CD8-positive, alpha-beta memory T cell (primary cell): ENCODE results near the gene CCDC85C. TPM values are rescaled to one million over a fixed set of nuclear protein-coding genes. Genes with fewer than 3 reads are reported as not detected.

Source experiments
- CTCF ChIA-PET: fragments of 350-600 bp; sonication (Branson Sonifier 250); formaldehyde crosslinking; loops from one replicate; lab custom pipeline; 2021; ENCODE audit warnings: antibody characterized with exemption; lab: Charles Lee
- POLR2A ChIA-PET: fragments of 350-600 bp; sonication (Branson Sonifier 250); formaldehyde crosslinking; loops from one replicate; lab custom pipeline; 2021; ENCODE audit warnings: antibody characterized with exemption; lab: Charles Lee
- DNase-seq, 5 donors: peaks; one replicate each; pipeline versions ENCODE4 v3.0.0 to v3.0.0-alpha.2; 2020 to 2022; ENCODE audit warnings: mixed read lengths in 1 of 5
- H3K27ac ChIP-seq: one replicate; pipeline ENCODE4 v1.7.0; 2013; ENCODE audit warnings: low read depth, mild to moderate bottlenecking, low read length, moderate library complexity
- H3K27me3 ChIP-seq: 2 replicates; pipeline ENCODE4 v1.7.0; 2013; ENCODE audit warnings: low read length, mild to moderate bottlenecking; ENCODE audit not compliant: insufficient read depth, poor library complexity, severe bottlenecking
- H3K36me3 ChIP-seq: 2 replicates; pipeline ENCODE4 v1.7.0; 2013; ENCODE audit warnings: mild to moderate bottlenecking, low read length, moderate library complexity; ENCODE audit not compliant: insufficient read depth
- H3K4me1 ChIP-seq: 2 replicates; pipeline ENCODE4 v1.7.0; 2013; ENCODE audit warnings: mild to moderate bottlenecking, low read length, moderate library complexity; ENCODE audit not compliant: insufficient read depth
- H3K4me3 ChIP-seq: 2 replicates; pipeline ENCODE4 v1.7.0; 2013; ENCODE audit warnings: mild to moderate bottlenecking, low read length
- H3K9me3 ChIP-seq: 2 replicates; pipeline ENCODE4 v1.7.0; 2013; ENCODE audit warnings: mild to moderate bottlenecking, low read length
- H3K27ac Mint-ChIP-seq, 8 donors: one replicate each; pipeline ENCODE4 v1.8.0; 2020 to 2021; ENCODE audit warnings: mixed read lengths in 8 of 8, mild to moderate bottlenecking in 6 of 8, inconsistent platforms in 3 of 8, moderate library complexity in 3 of 8
- H3K27me3 Mint-ChIP-seq, 2 donors: one replicate each; pipeline ENCODE4 v1.8.0; 2020 to 2021; ENCODE audit warnings: mixed read lengths in 2 of 2, mild to moderate bottlenecking in 1 of 2, moderate library complexity in 1 of 2
- H3K36me3 Mint-ChIP-seq, 3 donors: one replicate each; pipeline ENCODE4 v1.8.0; 2020 to 2021; ENCODE audit warnings: mixed read lengths in 3 of 3, inconsistent platforms in 1 of 3, mild to moderate bottlenecking in 1 of 3
- H3K4me1 Mint-ChIP-seq, 3 donors: one replicate each; pipeline ENCODE4 v1.8.0; 2020 to 2021; ENCODE audit warnings: mixed read lengths in 3 of 3, inconsistent platforms in 1 of 3, mild to moderate bottlenecking in 1 of 3
- H3K4me3 Mint-ChIP-seq, 7 donors: one replicate each; pipeline ENCODE4 v1.8.0; 2020 to 2021; ENCODE audit warnings: mixed read lengths in 7 of 7, mild to moderate bottlenecking in 6 of 7, moderate library complexity in 4 of 7, inconsistent platforms in 2 of 7
- H3K9me3 Mint-ChIP-seq, 5 donors: one replicate each; pipeline ENCODE4 v1.8.0; 2020 to 2022; ENCODE audit warnings: mixed read lengths in 5 of 5, mild to moderate bottlenecking in 3 of 5, moderate library complexity in 2 of 5, inconsistent platforms in 1 of 5
- polyA plus RNA-seq: library from polyadenylated mRNA; unstranded; fragments of 300-500 nt; fragmentation: Illumina TruSeq; gene quantifications from one replicate; pipeline ENCODE4 v1.2.3, GENCODE V29; 2021
- total RNA-seq, 2 experiments: library from RNA; stranded (reverse); gene quantifications; one replicate each; pipeline ENCODE4 v1.2.3, GENCODE V29; 2021

Gene CCDC85C
- total and polyA plus RNA-seq, 3 experiments from 2014 or later = 1.2 to 5.3 (median 4.2) TPM

- peak overlapping the region in 1 of 7 donors; percentile 41 for H3K4me3 Mint-ChIP-seq
- peaks cover 64 to 84% (median 77%) of the 10 kb centered on the region in 3 donors for H3K4me1 Mint-ChIP-seq
Measured at GRCh38 chr14:99484106-99484505, 119.9 kb downstream of the CCDC85C start.

DNA sequence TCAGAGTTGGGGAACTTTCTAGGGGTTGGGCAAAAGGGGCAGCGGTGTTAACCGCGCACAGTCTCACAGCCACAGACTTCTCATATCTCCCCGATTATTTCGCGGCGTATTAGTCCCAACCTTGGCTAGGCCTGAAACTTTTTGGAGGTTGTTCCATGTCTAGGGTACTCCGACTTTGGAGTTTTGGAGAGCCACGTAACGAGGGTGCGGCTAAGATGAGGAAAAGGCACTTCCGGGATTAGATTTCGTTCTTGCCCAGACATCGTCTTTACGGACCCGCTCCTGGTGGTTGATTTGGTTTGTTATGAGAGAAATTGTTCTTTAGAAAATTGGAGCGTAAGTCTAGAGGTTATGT, 122.3 kb downstream of the CCDC85C start:
- H3K27ac Mint-ChIP-seq = peak overlapping the region; percentile 95 to 99 (median 98)
- Histone ChIP-seq H3K27ac (peak overlapping the region; percentile 97), H3K4me3 (peak overlapping the region; percentile 91), H3K36me3 (no peaks in the 10 kb centered on the region), H3K4me1 (peaks cover 45% of the 10 kb centered on the region), H3K9me3 (no peaks in the 10 kb centered on the region), H3K27me3 (no peaks in the 10 kb centered on the region)
- CTCF ChIA-PET = interaction anchor here (0.8 kb wide), 1 partner anchor 66 kb away, joined by 3 read pairs; no protein-coding TSS in a partner anchor
- H3K36me3 Mint-ChIP-seq = peaks cover 0 to 14% (median 2%) of the 10 kb centered on the region in 3 donors
- peak in 1 of 5 donors; percentile 26 for DNase-seq
- H3K9me3 Mint-ChIP-seq = no peaks in the 10 kb centered on the region
- peaks cover 0 to 4% of the 10 kb centered on the region in 2 donors for H3K27me3 Mint-ChIP-seq
- peak overlapping the region; percentile 97 to 100 (median 98) for H3K4me3 Mint-ChIP-seq
- POLR2A ChIA-PET = interaction anchor here (0.9 to 1.6 kb wide), 4 partner anchors 8 to 202 kb away, joined by 3 to 18 read pairs (median 8); partner anchors contain the start of genes CCDC85C and CYP46A1
- H3K4me1 Mint-ChIP-seq = peaks cover 62 to 80% (median 75%) of the 10 kb centered on the region in 3 donors

More at GRCh38 chr14:99484106-99484505, 119.9 kb downstream of the CCDC85C start:
- H3K4me3 ChIP-seq = no peak overlapping the region
- peak overlapping the region in 2 of 8 donors; percentile 27 to 97 for H3K27ac Mint-ChIP-seq
- no peaks in the 10 kb centered on the region for H3K9me3 Mint-ChIP-seq
- peaks cover 0 to 15% (median 0%) of the 10 kb centered on the region in 3 donors for H3K36me3 Mint-ChIP-seq
- POLR2A ChIA-PET = no interaction called here
- CTCF ChIA-PET = interaction anchor here (1.4 kb wide), 1 partner anchor 69 kb away, joined by 3 read pairs; no protein-coding TSS in a partner anchor
- no peaks in the 10 kb centered on the region for H3K36me3 ChIP-seq
- no peaks in the 10 kb centered on the region for H3K9me3 ChIP-seq
- peaks cover 48% of the 10 kb centered on the region for H3K4me1 ChIP-seq
- H3K27me3 ChIP-seq = no peaks in the 10 kb centered on the region
- no peak for DNase-seq
- H3K27me3 Mint-ChIP-seq = peaks cover 0 to 4% of the 10 kb centered on the region in 2 donors
- no peak overlapping the region for H3K27ac ChIP-seq

DNA sequence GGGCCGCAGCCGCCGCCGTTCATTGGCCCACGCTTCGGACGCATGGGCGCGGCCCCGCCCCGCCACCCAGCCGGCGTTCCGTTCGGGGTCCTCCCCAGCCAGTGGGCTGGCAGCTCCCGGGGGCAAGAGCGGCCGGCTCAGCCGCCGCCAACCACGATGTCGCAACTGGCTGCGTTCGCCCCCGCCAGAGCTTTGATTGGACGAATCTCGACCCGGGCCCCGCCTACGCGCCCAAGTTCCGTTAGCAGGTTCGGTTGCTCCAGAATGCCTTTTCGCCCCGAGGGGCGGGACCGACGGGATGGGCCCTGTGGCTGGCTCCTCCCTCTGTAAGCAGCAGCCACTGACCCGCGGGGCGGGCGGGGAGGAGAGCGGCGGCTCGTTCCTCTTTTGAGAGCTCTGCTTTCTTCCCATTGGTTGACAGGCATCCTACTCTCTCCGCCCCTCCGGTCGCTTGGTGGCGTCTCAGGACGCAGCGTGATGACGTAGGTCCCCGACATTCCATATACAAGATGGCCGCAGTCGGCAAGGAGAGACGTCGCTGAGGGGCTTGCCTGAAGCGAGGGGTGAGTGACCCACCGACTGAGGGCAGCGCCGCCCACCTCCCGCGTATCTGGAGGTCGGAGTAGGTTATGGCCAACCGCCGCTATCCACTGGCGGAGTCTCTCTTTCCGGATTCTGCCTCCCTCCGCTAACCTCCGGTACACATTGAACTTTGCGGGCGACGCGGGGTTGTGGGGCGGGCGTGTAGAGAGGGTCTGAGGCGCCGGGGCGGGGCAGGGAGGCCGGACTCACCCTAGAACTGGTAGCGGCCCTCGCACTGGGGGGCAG, 122.9 kb downstream of the CCDC85C start, which contains the start of gene CCNK:
Gene CCNK, plus strand, starts transcription at position 493 of the 828 bp plus-strand sequence. CDS start 11,269 bp downstream, outside the sequence.
- DNase-seq = peak; percentile 100
- peaks cover 41% of the 10 kb centered on the region for H3K4me1 ChIP-seq
- peaks cover 58 to 80% (median 70%) of the 10 kb centered on the region in 3 donors for H3K4me1 Mint-ChIP-seq
- H3K36me3 ChIP-seq = no peaks in the 10 kb centered on the region
- peak within 1 kb of the TSS; percentile 97 to 100 (median 98) for H3K4me3 Mint-ChIP-seq
- ChIA-PET CTCF (interaction anchor here (0.8 to 1.0 kb wide), 2 partner anchors 65 to 123 kb away, joined by 3 to 4 read pairs; partner anchors contain the start of gene CCDC85C), POLR2A (interaction anchor here (0.9 to 1.6 kb wide), 7 partner anchors 9 to 587 kb away, joined by 3 to 18 read pairs (median 6); partner anchors contain the start of genes CCDC85C and CYP46A1)
- H3K27ac ChIP-seq = peak within 1 kb of the TSS; percentile 97
- H3K4me3 ChIP-seq = peak within 1 kb of the TSS; percentile 91
- no peaks in the 10 kb centered on the region for H3K9me3 Mint-ChIP-seq
- H3K36me3 Mint-ChIP-seq = peaks cover 0 to 14% (median 2%) of the 10 kb centered on the region in 3 donors
- peaks cover 0 to 4% of the 10 kb centered on the region in 2 donors for H3K27me3 Mint-ChIP-seq
- no peaks in the 10 kb centered on the region for H3K9me3 ChIP-seq
- no peaks in the 10 kb centered on the region for H3K27me3 ChIP-seq
- H3K27ac Mint-ChIP-seq = peak within 1 kb of the TSS; percentile 95 to 99 (median 98)

DNA sequence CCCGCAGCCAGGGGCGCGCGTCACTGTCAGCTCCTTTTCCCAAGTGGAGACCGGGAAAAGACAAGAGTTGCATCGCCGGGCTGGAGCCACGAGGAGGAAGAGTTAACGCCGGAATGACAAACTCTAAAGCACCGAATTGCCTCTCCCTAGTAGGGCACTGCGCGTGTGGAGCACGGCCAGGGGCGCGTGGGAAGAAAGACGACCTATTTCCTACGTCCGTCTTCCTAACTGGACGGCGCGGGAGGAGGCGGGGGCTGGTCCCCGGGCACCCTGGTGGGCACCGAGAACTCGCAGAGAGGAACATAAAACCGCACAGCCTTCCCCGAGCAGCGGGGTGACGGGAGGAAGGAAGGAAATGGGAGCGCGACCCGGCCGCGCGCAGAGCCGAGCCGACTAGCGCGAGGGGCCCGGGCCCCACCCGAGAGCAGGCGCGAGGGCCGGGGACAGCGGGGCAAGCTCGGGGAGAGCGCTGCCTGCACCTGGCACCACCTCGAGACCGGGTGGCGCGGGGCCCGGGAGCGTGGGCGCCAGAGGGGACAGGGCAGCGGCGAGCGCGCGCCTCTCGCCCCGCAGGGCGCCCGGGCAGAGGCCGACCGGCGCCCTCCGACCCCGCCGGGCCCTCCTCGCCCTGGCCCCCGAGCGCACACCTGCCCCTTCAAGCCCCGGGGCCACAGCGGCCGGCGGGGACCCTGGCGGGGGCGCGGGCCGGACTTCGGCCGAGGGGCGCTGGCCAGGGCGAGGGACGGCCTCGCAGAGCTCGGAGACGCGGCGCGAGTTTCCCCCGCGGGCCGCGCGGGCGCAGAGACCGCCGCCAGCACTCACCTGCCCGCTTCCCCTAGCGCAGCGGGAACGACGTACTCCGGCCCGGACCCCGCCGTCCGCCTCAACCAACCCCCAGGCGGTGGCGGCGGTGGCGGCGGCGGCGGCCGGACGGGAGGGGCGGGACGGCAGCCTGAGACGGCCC, 123.8 kb downstream of the CCDC85C start, which contains the start of gene SETD3:
Gene SETD3, minus strand, starts transcription at position 954 of the 964 bp plus-strand sequence. CDS start 15,054 bp downstream, outside the sequence.
- Histone ChIP-seq H3K4me1 (peaks cover 39% of the 10 kb centered on the region), H3K4me3 (peak within 1 kb of the TSS; percentile 91), H3K36me3 (no peaks in the 10 kb centered on the region), H3K27ac (peak within 1 kb of the TSS; percentile 97), H3K9me3 (no peaks in the 10 kb centered on the region), H3K27me3 (no peaks in the 10 kb centered on the region)
- Mint-ChIP-seq H3K9me3 (no peaks in the 10 kb centered on the region), H3K36me3 (peaks cover 0 to 14% (median 2%) of the 10 kb centered on the region in 3 donors), H3K27me3 (peaks cover 0 to 4% of the 10 kb centered on the region in 2 donors), H3K4me1 (peaks cover 56 to 82% (median 70%) of the 10 kb centered on the region in 3 donors), H3K4me3 (peak within 1 kb of the TSS; percentile 97 to 100 (median 98)), H3K27ac (peak within 1 kb of the TSS; percentile 95 to 99 (median 98))
- POLR2A ChIA-PET = interaction anchor here (0.9 to 1.6 kb wide), 6 partner anchors 15 to 588 kb away, joined by 3 to 18 read pairs (median 6); partner anchors contain the start of genes CCDC85C and CYP46A1
- CTCF ChIA-PET = interaction anchor here (1.0 kb wide), 1 partner anchor 123 kb away, joined by 4 read pairs; the partner anchor contains the start of gene CCDC85C
- DNase-seq = peak; percentile 16 to 57 (median 31)

GRCh38 chr14:99479160-99479905, 124.7 kb downstream of the CCDC85C start:
- Mint-ChIP-seq H3K27ac (peak overlapping the region; percentile 5 to 93 (median 84)), H3K4me3 (peak overlapping the region; percentile 89 to 98 (median 94)), H3K27me3 (peaks cover 0 to 4% of the 10 kb centered on the region in 2 donors), H3K9me3 (no peaks in the 10 kb centered on the region), H3K4me1 (peaks cover 51 to 76% (median 64%) of the 10 kb centered on the region in 3 donors), H3K36me3 (peaks cover 0 to 14% (median 2%) of the 10 kb centered on the region in 3 donors)
- Histone ChIP-seq H3K9me3 (no peaks in the 10 kb centered on the region), H3K4me3 (peak overlapping the region; percentile 66), H3K27ac (peak overlapping the region; percentile 38), H3K4me1 (peaks cover 38% of the 10 kb centered on the region), H3K27me3 (no peaks in the 10 kb centered on the region), H3K36me3 (no peaks in the 10 kb centered on the region)
- DNase-seq = peak in 1 of 5 donors; percentile 4
- ChIA-PET POLR2A (no interaction called here), CTCF (no interaction called here)

DNA sequence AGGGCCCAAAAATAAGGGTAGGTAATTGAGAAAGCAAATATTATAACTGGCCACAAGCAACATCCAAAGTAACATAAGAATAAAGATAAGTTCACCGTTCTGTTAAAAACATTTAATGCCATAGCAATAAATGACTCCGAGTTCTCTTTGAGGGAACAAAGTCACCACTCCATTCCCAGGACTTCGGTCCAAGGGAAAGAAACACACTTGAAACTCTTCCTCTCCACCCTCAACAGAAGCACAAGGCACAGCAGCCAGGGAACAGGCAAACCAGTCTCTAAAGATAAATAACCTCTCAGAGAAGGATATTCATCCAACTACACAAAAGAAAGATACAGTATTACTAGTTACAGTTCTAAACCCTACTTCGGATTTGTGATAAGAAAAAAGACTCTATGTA, 125.9 kb downstream of the CCDC85C start:
- Histone ChIP-seq H3K27ac (peak overlapping the region; percentile 18), H3K4me3 (peak overlapping the region; percentile 28), H3K9me3 (no peaks in the 10 kb centered on the region), H3K27me3 (no peaks in the 10 kb centered on the region), H3K4me1 (peaks cover 26% of the 10 kb centered on the region), H3K36me3 (no peaks in the 10 kb centered on the region)
- Mint-ChIP-seq H3K4me3 (peak overlapping the region in 5 of 7 donors; percentile 7 to 95 (median 22)), H3K4me1 (peaks cover 39 to 70% (median 58%) of the 10 kb centered on the region in 3 donors), H3K36me3 (peaks cover 0 to 14% (median 2%) of the 10 kb centered on the region in 3 donors), H3K27ac (peak overlapping the region in 5 of 8 donors; percentile 4 to 80 (median 64)), H3K27me3 (peaks cover 0 to 4% of the 10 kb centered on the region in 2 donors), H3K9me3 (no peaks in the 10 kb centered on the region)
- DNase-seq = no peak
- ChIA-PET CTCF (no interaction called here), POLR2A (no interaction called here)
